ENCODE results near the gene DIAPH1. TPM values are rescaled to one million over a fixed set of nuclear protein-coding genes. Genes with fewer than 3 reads are reported as not detected.

Gene DIAPH1
- total RNA-seq, 1 donor from 2014 or later = 64.1 TPM

DNA sequence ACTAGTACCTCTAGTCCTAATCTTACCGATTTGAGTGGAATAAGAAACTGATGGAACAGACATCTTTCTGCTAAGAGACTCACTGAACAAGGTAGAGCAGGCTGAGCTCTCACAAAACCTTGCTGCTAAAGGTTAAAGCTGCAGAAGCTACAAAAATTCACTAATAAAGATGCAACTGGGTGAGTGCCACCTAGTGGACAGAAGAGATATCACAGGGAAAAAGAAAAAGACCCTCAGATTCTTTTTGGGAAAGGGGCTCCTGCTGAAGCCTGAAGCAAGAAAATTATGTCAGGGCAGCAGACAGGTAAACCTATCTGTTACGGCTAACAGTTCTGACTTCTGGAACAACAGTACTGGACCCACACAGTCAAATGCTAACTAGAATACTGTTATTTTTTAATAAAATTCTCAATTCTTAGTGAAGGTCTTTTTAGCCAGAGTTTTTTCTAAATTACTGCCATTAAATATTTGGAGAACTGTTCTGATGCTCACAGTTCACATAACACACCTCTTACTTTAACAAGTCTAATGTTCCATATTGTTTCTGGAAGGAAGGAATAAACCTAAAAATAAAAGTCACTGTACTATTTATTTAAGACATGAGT, 51.2 kb downstream of the DIAPH1 start:
- no peak for DNase-seq (ENCODE audit: extremely low spot score in 2 of 2)
- Histone ChIP-seq H3K9me3 (no peaks in the 10 kb centered on the region), H3K4me3 (no peak overlapping the region), H3K27me3 (no peaks in the 10 kb centered on the region), H3K4me1 (peaks cover 4% of the 10 kb centered on the region), H3K27ac (no peak overlapping the region), H3K36me3 (peaks cover 0 to 34% of the 10 kb centered on the region in 2 donors)
- intact Hi-C loops (cut with DNase I) = loop anchor here (10.0 kb wide), 1 partner anchor 153 kb away; the partner anchor contains the start of genes PCDHGA10 and PCDHGB7
- TF ChIP-seq, protein P1, sequence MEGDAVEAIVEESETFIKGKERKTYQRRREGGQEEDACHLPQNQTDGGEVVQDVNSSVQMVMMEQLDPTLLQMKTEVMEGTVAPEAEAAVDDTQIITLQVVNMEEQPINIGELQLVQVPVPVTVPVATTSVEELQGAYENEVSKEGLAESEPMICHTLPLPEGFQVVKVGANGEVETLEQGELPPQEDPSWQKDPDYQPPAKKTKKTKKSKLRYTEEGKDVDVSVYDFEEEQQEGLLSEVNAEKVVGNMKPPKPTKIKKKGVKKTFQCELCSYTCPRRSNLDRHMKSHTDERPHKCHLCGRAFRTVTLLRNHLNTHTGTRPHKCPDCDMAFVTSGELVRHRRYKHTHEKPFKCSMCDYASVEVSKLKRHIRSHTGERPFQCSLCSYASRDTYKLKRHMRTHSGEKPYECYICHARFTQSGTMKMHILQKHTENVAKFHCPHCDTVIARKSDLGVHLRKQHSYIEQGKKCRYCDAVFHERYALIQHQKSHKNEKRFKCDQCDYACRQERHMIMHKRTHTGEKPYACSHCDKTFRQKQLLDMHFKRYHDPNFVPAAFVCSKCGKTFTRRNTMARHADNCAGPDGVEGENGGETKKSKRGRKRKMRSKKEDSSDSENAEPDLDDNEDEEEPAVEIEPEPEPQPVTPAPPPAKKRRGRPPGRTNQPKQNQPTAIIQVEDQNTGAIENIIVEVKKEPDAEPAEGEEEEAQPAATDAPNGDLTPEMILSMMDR (IDR thresholded peaks at IDR 0.05) = peak; percentile 52 to 63 (median 53)
- TF ChIP-seq POLR2AphosphoS5 (IDR thresholded peaks at IDR 0.05; ENCODE audit: insufficient read depth in 1 of 2, low read depth in 1 of 2) = no peak

DNA sequence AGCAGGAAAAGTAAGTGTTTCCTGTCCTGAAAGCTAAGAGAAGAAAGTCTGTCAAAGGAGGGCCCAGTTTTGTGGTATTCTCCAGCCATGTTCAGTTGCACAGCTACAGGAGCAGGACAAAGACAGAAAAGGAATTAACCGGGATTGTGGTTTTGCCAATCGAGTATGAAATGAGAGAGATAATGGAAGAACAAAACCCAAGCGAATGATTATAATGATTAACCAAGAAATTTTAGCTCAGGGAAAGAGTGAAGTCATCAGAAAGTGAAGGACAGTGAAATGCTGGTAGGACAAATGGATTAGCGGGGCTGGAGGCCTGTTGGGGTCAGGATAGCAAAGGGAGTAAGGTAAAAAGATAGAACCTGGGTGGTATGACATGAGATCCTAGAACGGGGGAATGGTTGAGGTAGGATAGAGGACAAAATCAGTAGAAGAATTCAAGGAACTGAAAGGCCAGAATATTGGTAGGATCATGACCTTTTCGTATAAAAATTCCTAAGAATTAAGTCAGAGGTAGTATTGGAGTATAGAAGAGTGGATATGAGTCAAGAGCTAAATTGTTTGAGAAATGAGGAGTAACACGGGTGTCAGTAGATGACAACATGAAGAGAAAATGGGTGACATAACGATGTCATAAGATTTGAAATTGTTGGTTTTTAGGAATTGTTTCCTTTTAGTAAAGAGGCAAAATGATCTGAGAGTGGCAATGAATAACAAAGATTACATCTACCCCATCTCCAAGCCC, 52.8 kb downstream of the DIAPH1 start:
- no peaks in the 10 kb centered on the region for H3K27me3 ChIP-seq
- no peaks in the 10 kb centered on the region for H3K9me3 ChIP-seq
- intact Hi-C loops (cut with DNase I) = loop anchor here (10.0 kb wide), 1 partner anchor 151 kb away; the partner anchor contains the start of genes PCDHGA10 and PCDHGB7
- DNase-seq (ENCODE audit: extremely low spot score in 2 of 2) = no peak
- peaks cover 0 to 29% of the 10 kb centered on the region in 2 donors for H3K36me3 ChIP-seq
- TF ChIP-seq POLR2AphosphoS5 (IDR thresholded peaks at IDR 0.05; ENCODE audit: insufficient read depth in 1 of 2, low read depth in 1 of 2) (no peak), POLR2A (IDR thresholded peaks at IDR 0.05) (no peak)
- TF ChIP-seq, protein P1 (IDR thresholded peaks at IDR 0.05) = no peak
- no peak overlapping the region for H3K27ac ChIP-seq
- H3K4me1 ChIP-seq = peaks cover 4% of the 10 kb centered on the region
- no peak overlapping the region for H3K4me3 ChIP-seq

DNA sequence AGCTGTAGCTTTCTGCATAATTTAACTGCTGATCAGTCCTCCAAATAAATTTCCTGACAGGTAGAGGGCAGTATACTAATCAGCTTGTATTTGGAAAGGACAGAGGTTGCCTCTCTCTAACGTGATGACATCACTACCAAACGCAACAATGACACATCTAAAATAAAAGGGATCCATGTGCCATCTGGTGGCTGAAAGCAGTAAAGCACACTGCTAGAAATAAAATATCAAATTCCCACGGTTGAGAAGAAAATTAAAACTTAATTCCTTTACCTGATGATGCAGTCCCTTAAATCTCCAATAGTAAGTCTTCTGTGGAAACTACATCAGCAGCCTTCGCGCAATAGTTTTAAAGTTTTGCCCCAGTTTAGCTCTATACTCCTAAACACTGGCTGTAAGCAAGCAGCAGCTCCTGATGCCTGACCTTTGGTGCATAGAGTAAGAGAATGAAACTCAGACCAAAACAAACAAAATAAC, 54.5 kb downstream of the DIAPH1 start:
- Histone ChIP-seq H3K27me3 (no peaks in the 10 kb centered on the region), H3K27ac (peak overlapping the region; percentile 42), H3K9me3 (no peaks in the 10 kb centered on the region), H3K4me3 (no peak overlapping the region), H3K36me3 (peaks cover 0 to 11% of the 10 kb centered on the region in 2 donors), H3K4me1 (peaks cover 16% of the 10 kb centered on the region)
- no peak for DNase-seq (ENCODE audit: extremely low spot score in 2 of 2)
- TF ChIP-seq POLR2AphosphoS5 (IDR thresholded peaks at IDR 0.05; ENCODE audit: insufficient read depth in 1 of 2, low read depth in 1 of 2) (peak in 1 of 2 donors; percentile 95), POLR2A (IDR thresholded peaks at IDR 0.05) (no peak)
- TF ChIP-seq, protein P1 (IDR thresholded peaks at IDR 0.05) = peak; percentile 98 to 100 (median 99)
- intact Hi-C loops (cut with DNase I) = loop anchor here (5.0 to 10.0 kb wide), 3 partner anchors 37 to 242 kb away; partner anchors contain the start of genes PCDHGA10, PCDHGB7 and TAF7

DNA sequence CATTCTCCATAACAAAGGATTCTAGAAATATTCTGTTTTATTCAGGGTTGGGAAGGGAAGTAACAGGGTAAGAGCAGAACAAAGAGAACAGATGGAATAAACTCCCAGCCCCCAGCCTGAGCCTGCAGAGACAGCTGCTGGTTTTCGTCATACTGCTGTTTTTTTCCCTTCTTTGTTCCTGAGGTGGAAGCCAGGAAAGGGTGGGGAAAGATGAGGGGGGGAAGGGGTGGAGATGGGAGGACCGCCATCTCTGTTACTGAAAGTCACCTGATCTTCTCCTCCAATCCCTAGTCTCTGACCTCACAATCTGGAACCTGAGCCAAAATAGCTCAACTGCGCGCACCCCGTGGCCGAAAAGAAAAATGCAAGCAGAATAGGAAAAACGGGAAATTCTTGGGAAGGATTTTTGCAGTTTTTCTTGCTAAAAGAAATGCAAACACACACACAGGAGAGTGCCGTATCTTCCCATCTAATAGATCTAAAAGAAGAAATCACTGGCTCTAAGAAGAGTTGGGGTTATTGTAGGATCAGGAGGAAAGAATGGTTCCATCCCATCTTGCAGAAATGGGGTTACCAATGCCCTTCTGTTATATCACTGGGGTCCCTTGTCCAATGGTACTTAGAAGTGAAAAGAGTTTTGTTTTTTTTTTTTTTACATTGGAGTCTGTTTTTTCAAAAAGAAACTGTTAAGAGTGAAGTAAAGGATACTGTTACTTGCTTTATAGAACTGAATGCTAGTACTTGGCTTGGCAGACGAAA, 57.9 kb downstream of the DIAPH1 start:
- H3K9me3 ChIP-seq = no peaks in the 10 kb centered on the region
- DNase-seq (ENCODE audit: extremely low spot score in 2 of 2) = peak in 1 of 2 donors; percentile 97
- H3K27me3 ChIP-seq = no peaks in the 10 kb centered on the region
- intact Hi-C loops (cut with DNase I) = loop anchor here (5.0 to 10.0 kb wide), 3 partner anchors 34 to 239 kb away; partner anchors contain the start of genes PCDHGA10, PCDHGB7 and TAF7
- H3K27ac ChIP-seq = peak overlapping the region; percentile 86
- H3K36me3 ChIP-seq = peaks cover 0 to 6% of the 10 kb centered on the region in 2 donors
- H3K4me1 ChIP-seq = peaks cover 32% of the 10 kb centered on the region
- TF ChIP-seq POLR2A (IDR thresholded peaks at IDR 0.05) (no peak), POLR2AphosphoS5 (IDR thresholded peaks at IDR 0.05; ENCODE audit: insufficient read depth in 1 of 2, low read depth in 1 of 2) (peak; percentile 28 to 92)
- TF ChIP-seq, protein P1 (IDR thresholded peaks at IDR 0.05) = peak; percentile 80 to 92 (median 88)
- peak overlapping the region; percentile 11 to 14 for H3K4me3 ChIP-seq

Measured in vagina (tissue), 2 donors.